ENCODE results near the gene BRD4.

BRD4 gene

DNA sequence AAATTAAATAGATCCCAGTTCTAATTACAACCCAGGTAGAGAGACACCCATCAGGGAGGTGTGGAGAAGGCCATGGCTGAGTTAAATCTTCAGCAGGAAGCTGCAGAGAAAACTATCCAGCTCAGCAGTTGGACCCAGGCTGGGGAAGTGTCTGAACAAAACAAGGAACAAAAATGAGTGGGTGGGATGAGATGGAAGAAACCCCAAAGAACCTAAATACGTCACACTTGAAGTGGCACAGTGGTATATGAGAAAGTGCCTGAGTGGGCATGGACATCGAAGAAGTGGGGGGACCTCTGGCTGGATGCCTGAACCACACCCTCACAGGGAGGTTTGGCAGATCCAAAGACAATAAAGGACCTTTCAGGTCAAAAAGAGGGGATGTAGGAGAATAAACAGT is 96.6 kb downstream of the BRD4 start:
- DNase-seq = no peak

DNA sequence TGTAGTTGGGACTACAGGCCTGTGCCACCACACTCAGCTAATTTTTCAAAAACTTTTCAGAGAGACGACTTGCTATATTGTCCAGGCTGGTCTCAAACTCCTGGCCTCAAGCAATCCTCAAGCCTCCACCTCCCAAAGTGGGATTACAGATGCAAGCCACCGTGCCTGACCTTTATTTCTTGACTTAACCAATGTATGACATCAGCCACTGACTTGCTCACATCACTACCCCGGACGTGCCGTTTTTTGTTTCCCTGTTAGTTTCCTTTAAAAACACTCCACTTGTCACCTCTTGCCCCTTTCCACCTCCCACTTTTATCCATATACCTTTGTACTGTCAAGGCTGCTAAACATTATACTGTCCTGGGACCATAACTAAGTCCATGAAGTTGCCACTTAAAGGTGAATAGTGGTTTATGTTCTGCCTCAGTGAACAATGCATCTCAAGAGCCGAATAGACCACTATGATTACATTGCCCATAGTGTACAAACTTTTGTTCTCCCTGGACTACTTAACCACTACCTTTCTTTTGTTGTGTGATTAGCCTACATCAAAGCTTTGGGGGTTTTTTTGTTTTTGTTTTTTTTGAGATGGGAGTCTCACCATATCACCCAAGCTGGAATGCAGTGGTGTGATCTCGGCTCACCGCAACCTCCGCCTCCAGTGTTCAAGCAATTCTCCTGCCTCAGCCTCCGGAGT is 97.8 kb downstream of the BRD4 start:
- no peak for DNase-seq

DNA sequence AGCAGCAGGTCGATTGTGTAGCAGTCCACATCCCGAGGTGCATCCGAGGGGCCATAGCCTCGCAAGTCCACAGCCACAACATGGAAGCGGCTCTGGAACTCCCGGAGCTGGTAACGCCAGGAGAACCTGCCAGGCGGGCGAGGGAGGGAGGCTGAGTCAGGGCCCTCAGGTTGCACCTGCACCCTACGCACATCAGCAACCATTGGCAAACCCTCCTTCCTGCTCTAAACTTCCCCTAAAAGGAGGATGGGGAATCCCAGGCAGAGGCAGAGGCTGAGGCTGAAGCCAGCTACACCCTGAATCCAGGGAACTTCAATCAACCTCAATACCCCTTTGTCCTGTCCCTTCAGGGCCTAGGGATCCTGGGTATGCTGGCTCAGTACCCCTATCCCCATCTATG is 101.1 kb downstream of the BRD4 start:
- no peak for DNase-seq

DNA sequence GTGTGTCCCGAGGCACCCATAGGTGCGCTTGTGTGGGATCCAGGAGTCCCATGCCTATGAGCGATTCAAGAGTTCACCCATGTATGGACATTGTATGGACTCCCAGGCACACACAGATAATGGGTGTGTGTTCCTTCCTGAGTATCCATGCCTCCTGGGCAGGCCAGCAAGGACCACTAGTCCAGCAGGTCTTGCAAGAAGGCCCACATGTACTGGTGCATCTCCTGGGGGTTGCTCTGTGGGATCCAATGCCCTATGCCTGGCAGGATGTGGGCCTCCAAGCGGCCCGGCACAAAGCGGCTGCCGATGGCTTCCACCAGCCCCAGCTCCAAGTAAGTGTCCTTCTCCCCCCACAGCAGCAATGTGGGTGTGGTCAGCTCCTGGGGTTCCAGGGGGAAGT is 105.1 kb downstream of the BRD4 start:
- no peak for DNase-seq

DNA sequence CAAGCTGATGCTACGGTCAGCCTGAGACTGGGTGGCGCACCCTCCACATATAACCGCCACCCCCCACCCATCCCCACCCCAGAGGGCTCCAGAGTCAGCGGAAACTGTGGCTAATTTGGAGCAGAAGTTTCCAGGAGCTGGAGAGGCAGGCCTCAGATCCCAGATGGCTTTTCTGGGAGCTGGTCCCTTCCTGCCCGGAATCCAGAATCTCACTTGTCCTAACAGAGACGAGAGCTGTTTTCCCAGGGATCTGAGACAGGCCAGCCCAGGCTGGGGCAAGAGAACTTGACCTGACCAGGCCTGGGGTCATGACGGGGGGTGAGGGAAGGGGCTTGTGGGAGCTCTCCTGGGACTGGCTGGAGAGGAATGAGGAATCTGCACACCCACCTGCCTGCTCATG is 106.6 kb downstream of the BRD4 start:
- DNase-seq = no peak

DNA sequence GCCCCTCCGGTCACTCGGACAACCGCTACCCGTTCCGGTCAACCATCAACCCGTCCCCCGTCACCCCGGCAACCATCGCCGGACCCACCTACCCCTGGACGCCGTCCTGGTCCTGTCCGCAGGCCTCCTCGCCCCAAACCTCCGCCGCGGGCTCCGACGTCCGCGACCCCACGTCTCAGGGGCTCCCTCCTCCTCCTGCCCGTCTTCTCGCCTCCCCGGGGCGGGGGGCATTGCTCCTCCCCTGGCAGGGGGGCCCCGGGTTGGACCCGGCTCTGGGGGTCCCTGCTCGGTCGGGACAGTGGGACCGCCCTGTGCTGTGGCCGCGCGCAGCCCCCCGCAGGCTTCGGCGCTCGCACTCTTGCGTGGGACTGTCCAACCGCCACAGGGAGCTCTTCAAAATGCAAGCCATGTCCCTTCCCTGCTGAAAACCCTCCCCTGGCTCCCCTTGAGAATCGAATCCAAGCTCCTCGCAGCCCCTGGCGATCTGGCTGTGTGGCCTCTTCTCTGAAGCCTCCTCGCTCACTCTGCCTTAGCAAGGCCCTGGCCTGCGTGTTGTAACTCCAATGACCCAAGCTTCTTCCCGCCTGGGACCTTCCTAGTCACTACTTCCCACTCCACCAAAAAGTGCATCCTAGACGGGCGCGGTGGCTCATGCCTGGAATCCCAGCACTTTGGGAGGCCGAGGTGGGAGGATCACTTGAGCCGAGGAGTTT is 108.5 kb downstream of the BRD4 start:
- peak in 21 of 58 donors; percentile 18 to 62 (median 50) for DNase-seq

DNA sequence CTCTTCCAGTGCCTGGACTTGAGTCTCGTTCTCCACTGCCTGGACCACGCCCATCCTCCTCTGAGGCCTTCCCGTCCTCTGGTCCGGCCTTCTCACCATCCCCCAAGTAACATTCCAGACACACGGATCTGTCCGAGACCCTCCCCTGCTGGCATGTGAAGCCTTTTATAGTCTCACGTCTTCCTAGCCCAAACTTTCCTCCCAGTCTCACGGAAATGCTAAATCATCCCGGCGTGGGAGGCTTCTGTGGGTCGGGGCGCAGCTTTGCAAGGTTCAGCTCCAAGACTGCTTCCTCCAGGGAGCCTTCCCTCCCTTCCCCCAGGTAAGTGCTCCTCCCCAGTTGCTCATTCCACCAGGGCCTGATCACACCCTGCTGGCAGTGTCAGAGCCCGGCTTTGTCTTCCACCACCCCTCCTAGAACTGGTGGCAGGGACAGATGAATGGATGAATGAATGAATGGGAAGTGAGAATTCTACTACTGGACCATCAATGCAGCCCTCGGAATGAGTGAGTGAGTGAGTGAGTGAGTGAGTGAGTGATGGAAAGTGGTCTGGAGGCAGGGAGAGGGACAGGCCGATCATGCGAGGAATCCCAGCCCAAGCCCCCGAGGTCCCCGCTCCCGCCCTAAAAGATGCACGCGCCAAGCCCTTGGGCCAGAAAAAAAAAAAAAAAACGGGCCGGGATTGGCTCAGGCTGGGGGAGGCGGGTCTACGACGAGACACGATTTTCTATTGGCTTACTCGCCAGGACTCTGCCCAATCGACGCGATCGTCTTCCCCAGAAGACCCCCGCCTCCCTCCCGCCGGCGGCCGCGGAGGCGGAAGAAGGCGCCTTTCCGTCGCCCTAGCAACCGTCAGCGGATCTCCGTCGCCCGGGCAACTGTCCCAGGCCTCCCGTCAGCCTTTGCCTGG is 109.3 kb downstream of the BRD4 start:
- peak; percentile 37 to 95 (median 88) for DNase-seq

DNA sequence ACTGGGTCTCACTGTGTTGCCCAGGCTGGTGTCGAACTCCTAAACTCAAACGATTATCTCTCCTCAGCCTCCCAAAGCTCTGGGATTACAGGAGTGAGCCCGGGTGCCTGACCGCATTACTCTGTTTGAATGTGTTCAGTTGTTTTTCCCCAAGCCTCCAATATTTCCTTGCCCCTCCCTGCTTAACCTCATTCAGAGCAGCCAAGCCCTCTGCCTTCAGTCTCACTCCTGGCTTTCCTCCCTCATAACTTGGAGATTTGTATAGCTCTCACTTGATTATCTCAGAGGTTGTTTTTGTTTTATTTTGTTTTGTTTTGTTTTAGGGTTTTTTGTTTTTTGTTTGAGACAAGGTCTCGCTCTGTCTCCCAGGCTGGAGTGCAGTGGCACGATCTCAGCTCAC is 111.5 kb downstream of the BRD4 start:
- DNase-seq = no peak

DNA sequence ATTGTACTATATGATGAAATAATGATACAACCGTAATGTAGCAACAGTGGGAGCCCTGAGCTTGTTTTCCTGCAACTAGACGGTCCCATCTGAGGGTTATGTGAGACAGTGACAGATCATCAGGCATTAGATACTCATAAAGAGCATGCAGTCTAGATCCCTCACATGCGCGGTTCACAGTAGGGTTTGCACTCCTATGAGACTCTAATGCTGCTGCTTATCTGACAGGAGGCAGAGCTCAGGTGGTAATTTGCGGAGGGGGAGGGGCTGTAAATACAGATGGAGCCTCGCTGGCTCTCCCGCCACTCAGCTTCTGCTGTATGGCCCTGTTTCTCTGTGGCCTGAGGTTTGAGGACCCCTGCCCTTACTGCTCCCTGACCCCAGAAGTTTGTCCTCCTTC is 113.8 kb downstream of the BRD4 start:
- no peak for DNase-seq

DNA sequence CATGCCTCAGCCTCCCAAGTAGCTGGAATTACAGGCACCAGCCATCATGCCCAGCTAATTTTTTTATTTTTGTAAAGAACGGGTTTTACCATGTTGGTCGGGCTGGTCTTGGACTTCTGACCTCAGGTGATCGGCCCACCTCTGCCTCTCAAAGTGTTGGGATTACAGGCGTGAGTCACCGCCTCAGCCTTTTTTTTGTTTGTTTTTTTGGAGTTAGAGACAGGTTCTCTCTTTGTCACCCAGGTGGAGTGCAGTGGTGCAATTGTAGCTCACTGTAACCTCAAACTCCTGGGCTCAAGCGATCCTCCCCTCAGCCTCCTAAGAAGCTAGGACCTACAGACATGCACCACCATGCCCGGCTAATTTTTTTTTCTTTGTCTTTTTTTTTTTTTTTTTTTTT is 116.0 kb downstream of the BRD4 start:
- DNase-seq = no peak

DNA sequence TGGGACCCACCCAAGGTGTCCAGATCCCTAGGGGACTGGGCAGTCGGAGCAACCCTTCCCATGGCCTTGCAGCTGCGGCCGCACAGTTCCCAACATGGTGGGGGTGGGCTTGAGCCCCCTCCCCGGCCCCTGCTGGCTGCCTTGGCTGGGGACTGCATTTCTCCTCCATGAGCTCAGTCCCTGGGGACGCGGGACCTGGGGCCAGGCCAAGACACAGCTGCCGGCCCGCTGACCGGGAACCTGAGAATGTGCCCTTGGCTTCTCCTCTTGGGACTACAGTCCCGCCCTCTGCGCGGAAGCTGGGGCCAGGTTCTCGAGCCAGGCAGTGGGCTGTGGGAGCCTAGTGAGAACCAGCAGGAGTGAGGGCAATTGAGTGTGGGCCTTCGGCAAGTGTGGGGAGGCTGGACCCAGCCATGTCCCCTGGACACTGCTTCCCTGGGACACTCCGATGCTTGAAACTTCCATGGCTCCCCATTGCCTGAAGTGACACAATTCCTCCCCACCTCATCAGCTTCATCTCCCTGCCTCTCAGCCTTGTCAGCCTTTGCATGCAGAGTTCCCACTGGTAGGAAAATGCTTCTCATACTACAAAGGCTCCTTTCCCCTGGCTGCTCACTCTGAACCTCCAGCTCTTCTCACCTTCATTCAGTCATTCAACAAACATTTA is 118.5 kb downstream of the BRD4 start:
- no peak for DNase-seq

DNA sequence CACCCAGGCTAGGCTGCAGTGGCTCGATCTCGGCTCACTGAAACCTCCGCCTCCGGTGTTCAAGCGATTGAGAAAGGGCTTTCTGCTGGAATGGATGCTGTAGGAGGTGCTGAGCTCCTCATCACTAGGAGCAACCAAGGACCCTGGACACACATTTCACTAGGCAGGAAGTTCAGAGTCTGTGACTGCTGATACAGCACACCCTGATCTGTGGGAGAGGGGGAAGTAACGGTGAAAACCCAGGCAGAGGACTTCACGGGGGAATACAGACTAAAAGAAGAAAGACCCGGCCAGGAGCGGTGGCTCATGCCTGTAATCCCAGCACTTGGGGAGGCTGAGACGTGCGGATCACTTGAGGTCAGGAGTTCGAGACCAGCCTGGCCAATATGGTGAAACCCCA is 119.6 kb downstream of the BRD4 start:
- no peak for DNase-seq

DNA sequence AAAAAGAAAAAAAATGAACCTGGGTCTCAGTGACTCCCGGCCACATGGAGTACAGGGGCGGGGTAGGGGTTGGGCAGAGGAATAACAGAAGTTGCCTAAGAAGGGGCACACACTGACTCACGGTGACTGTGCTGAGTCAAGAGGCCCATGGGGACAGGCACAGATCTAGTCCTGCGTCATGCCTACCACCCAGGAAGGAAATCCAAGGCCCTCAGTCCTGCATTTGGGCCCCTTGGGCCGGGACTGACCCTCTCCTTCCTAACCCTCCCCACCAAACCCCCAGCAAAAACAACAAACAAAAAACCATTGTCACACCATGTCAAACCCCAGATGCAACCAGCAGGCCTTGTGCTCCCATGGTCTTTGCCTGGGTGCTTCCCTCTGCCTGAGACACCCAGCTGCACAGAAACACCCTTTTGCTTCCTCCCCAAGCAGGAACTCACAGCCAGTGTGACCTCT is 122.0 kb downstream of the BRD4 start:
- DNase-seq = no peak

DNA sequence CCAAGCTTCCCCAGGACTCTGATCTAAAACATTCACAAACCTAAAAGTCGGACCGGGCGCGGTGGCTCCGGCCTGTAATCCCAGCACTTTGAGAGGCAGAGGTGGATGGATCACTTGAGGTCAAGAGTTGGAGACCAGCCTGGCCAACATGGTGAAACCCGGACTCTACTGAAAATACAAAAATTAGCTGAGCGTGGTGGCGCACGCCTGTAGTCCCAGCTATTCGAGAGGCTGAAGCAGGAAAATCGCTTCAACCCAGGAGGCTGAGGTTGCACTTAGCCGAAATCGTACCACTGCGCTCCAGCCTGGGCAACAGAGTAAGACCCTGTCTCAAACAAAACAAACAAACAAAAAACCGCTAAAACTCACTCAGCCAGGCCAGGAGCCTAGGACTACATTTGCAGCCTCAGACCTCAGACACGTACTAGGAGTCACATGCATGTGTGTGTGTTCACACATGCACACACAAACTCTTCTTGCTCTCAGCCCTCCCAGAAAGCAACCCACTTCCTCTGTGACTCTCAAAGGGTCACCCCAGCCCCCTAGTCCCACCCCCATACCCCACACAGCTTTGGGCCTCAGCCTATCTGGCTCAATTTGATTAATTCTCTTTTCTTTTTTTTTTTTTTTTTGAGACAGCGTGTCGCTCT is 130.8 kb downstream of the BRD4 start:
- DNase-seq = no peak

DNA sequence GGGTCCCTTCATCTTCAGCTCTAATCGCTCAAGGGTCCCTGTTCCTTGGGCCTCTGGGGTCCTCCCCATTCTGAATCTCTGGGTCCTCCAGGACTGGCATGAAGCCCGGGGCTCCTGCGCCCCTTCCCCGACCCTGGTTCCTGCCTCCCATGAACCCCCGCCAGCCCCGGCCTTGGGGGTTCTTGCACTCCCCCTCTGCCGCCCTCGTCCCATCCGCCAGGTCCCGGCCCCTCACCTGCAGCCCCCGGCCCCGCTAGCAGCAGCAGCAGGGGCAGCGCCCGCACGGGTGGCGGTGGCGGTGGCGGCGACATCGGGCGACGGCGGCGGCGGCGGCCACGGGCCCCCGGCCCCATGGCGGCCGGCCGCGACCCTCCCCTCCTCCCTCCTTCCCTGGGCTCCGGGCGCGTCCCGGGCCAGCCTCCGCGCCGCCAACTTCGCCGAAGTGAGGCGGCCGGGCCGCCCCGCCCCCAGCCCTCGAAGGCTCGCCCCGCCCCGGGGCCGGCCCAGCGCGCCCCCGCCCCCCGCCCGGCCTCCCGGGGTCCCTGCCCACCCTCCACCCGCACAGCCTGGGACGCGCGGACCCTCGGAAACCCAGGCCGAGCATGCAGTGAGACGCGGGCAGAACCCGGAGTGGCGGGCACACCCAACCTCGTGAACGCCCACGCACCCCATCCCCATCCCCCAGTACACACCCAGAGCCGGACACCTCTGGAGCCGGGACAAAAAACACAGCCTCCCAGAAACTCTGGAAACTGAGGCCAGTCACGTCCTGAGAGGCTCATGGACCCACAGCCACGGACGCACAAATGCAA is 131.6 kb downstream of the BRD4 start, which contains the start of gene NOTCH3:
Gene NOTCH3 (minus strand): TSS at position 443 of the 812 bp plus-strand sequence. CDS start 90 bp downstream, at position 353.
- no peak for DNase-seq

DNA sequence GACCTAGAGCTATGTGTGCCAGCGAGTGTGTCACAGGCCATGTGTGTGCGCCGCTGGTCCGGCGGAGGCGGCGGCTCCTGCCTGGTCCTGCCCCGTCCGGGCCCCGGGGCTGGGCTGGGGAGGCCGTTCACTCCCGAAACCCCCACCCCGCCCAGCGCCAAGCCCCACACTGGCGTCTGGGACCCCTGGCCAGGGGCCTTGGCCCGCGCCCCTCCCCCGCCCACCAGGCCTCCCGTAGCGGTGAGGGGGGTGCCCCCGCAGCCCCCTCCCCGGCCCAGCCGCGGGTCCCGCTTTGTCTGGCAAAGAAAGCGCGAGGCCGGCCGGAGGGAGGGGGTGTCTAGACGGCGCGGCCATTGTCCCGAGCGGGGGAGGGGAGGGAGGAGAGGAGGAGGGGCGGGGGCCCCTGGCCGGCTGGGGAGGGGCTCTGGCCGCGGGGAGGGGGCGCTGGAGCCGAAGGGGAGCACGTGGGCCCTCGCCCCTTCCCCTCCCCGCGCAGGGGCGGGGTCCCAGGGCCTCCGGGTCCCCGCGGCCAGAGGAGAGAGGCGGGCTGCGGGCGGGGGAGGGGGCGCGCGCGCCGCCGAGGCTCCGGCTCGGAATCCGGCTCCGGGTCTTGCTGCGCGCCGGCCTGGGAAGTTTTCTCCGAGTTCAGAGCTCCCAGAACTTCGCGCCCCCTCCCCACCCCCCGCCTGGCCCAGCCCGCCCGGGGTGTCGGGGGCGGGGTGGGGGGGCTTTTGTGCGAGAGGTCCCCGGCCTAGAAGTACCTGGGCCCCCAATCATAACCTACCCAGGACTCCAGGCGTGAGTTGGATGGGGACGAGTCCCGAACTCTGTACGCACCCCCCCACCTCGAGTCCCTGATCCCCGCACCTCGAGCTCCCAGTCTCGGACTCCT is 132.4 kb downstream of the BRD4 start:
- DNase-seq = peak in 1 of 58 donors; percentile 10

DNA sequence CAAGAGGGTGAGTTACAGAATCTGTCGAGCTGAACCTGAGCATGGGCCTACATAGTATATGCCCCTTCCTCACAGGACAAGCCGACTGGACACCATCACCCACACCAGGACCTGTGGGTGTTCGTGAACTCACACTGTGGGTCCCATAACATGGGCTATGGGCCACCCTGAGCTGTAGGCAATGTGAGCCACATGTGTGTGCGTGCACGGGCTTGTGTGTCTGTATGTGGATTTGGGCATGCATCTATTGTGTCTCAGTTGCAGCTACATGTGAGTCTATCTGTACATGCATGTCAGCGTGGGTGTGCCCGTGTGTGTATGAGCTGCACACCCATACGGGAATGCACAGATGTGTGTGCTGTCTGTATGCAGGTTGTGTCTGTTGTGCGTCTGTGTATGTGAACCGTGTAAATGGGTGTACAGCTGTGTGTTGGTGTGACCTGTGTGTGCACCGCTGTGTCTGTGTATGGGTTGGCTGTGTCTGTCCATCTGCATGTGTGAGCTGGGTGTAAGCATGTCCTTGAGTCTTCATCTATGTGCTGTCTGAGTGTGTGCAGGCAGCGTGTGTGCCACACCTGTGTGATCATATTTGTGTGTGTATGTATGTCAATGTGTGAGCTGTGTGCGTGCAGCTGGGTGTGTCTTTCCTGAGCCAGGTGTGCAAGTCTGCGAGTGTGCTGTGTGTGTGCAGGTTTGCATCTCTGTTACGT is 133.2 kb downstream of the BRD4 start:
- DNase-seq = no peak

DNA sequence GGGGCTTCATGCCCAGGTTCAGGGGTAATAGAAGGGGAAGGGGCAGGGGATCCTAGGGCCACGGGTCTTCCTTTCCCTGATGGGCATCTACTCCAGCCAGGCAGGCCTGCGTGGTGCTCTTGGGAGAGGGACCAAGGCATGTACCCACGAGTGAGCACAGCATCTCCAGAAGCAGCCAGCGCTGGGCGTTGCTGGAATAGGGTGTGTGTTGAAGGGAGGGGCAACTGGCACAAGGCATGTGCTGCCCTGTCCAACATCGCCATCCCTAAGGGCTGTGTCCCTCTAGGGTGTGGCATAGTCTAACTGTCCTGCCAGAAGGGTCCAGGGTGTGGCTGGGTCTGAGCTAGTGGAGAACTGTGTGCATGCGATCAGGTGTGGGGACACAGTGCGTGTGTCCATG is 134.4 kb downstream of the BRD4 start:
- no peak for DNase-seq
